ENCODE measurements around the gene LBH.

LBH gene

GRCh38 chr2:30248791-30249190, 17.5 kb downstream of the LBH start:
- no peak overlapping the region for H3K4me3 ChIP-seq (ENCODE audit: low read depth, low read length)
- TF ChIP-seq CTCF (IDR thresholded peaks at IDR 0.05; ENCODE audit: low read depth, low read length) (no peak), POLR2A (IDR thresholded peaks at IDR 0.05; ENCODE audit: extremely low read depth, insufficient read length) (no peak), MAX (IDR thresholded peaks at IDR 0.05; ENCODE audit: low read depth, low read length) (no peak), MYC (IDR thresholded peaks at IDR 0.05; ENCODE audit: low read depth, low read length) (no peak)
- no peak for DNase-seq (ENCODE audit: low read depth)

- H3K4me3 ChIP-seq (ENCODE audit: low read depth, low read length) = no peak overlapping the region
- DNase-seq (ENCODE audit: low read depth) = no peak
- no peak for TF ChIP-seq CTCF (IDR thresholded peaks at IDR 0.05; ENCODE audit: low read depth, low read length)
- TF ChIP-seq MYC (IDR thresholded peaks at IDR 0.05; ENCODE audit: low read depth, low read length) = no peak
- no peak for TF ChIP-seq POLR2A (IDR thresholded peaks at IDR 0.05; ENCODE audit: extremely low read depth, insufficient read length)
- no peak for TF ChIP-seq MAX (IDR thresholded peaks at IDR 0.05; ENCODE audit: low read depth, low read length)
These were observed 18.0 kb downstream of the LBH start for GRCh38 chr2:30249354-30249753.

- TF ChIP-seq CTCF (IDR thresholded peaks at IDR 0.05; ENCODE audit: low read depth, low read length) = no peak
- TF ChIP-seq POLR2A (IDR thresholded peaks at IDR 0.05; ENCODE audit: extremely low read depth, insufficient read length) = no peak
- TF ChIP-seq MAX (IDR thresholded peaks at IDR 0.05; ENCODE audit: low read depth, low read length) = no peak
- no peak for TF ChIP-seq MYC (IDR thresholded peaks at IDR 0.05; ENCODE audit: low read depth, low read length)
- no peak for DNase-seq (ENCODE audit: low read depth)
- no peak overlapping the region for H3K4me3 ChIP-seq (ENCODE audit: low read depth, low read length)
These were observed 19.1 kb downstream of the LBH start for GRCh38 chr2:30250421-30250820.

GRCh38 chr2:30252723-30253701, 21.7 kb downstream of the LBH start:
- no peak for DNase-seq (ENCODE audit: low read depth)
- H3K4me3 ChIP-seq (ENCODE audit: low read depth, low read length) = no peak overlapping the region
- no peak for TF ChIP-seq MYC (IDR thresholded peaks at IDR 0.05; ENCODE audit: low read depth, low read length)
- TF ChIP-seq MAX (IDR thresholded peaks at IDR 0.05; ENCODE audit: low read depth, low read length) = no peak
- no peak for TF ChIP-seq POLR2A (IDR thresholded peaks at IDR 0.05; ENCODE audit: extremely low read depth, insufficient read length)
- TF ChIP-seq CTCF (IDR thresholded peaks at IDR 0.05; ENCODE audit: low read depth, low read length) = no peak

GRCh38 chr2:30253873-30254684, 22.7 kb downstream of the LBH start:
- TF ChIP-seq MYC (IDR thresholded peaks at IDR 0.05; ENCODE audit: low read depth, low read length) (no peak), POLR2A (IDR thresholded peaks at IDR 0.05; ENCODE audit: extremely low read depth, insufficient read length) (no peak), MAX (IDR thresholded peaks at IDR 0.05; ENCODE audit: low read depth, low read length) (no peak), CTCF (IDR thresholded peaks at IDR 0.05; ENCODE audit: low read depth, low read length) (no peak)
- DNase-seq (ENCODE audit: low read depth) = no peak
- no peak overlapping the region for H3K4me3 ChIP-seq (ENCODE audit: low read depth, low read length)
